ENCODE measurements around the gene PCSK6.

DNA sequence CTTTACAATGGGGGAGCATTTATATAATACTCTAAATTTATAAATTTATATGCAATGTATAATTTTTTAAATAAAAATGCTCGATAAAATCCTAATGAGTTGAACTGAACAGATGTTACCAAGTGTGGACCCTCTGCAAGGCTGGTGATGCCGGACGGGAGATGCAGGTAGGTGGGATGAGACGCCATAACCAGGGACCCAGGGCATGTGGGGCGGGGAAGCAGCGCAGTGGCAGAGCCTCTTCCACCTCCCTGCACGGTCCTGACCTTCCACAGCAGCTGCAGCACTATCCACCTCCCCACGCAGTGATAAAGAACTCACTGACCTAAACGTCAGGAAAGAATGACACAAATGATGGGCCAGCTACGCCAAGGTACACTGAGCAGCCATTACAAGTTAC, 12.8 kb downstream of the PCSK6 start:
- TF ChIP-seq POLR2A (IDR thresholded peaks at IDR 0.05), result no peak
- TF ChIP-seq, protein P1, sequence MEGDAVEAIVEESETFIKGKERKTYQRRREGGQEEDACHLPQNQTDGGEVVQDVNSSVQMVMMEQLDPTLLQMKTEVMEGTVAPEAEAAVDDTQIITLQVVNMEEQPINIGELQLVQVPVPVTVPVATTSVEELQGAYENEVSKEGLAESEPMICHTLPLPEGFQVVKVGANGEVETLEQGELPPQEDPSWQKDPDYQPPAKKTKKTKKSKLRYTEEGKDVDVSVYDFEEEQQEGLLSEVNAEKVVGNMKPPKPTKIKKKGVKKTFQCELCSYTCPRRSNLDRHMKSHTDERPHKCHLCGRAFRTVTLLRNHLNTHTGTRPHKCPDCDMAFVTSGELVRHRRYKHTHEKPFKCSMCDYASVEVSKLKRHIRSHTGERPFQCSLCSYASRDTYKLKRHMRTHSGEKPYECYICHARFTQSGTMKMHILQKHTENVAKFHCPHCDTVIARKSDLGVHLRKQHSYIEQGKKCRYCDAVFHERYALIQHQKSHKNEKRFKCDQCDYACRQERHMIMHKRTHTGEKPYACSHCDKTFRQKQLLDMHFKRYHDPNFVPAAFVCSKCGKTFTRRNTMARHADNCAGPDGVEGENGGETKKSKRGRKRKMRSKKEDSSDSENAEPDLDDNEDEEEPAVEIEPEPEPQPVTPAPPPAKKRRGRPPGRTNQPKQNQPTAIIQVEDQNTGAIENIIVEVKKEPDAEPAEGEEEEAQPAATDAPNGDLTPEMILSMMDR (IDR thresholded peaks at IDR 0.05), result no peak
